Astrocyte (in vitro differentiated cells and primary cell): ENCODE data around the gene PER2.

Experiments used
- EZH2 ChIP-seq: IDR thresholded peaks from 2 replicates; pipeline ENCODE4 v1.6.1; 2012; ENCODE audit warnings: mild to moderate bottlenecking, low read length, inconsistent platforms; ENCODE audit not compliant: insufficient read depth
- TF ChIP-seq, protein P1 (sequence below): IDR thresholded peaks from 2 replicates; pipeline ENCODE4 v1.5.1; 2011; ENCODE audit warnings: low read depth, mild to moderate bottlenecking, inconsistent platforms, low read length, moderate library complexity; ENCODE audit not compliant: insufficient read depth

DNA sequence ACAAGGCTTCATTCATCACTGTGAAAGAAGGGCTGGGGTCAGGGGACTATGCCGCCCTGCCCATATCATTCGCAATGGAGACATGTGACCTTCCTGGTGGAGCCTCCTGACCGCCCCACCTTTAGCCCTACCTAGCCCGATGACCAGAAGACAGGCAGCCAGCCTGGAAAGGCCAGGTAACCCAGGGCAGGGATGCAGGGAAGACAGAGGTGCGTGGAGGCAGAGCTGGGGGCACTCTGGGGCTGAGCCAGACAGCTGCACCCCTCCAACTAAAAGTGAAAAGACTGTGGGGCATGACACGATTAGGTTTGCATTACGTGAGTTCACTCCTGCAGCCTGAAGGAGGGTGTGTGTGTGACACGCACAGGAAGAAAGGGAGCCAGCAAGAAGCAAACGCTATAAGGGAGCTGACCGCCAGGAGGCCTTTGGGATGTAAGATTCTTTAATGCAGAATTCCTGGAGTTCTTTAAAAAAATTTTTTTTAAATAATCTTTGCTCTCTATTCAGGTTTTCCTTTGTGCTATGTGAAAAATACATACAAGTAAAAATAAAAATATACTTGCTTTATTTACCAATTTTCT is 44.8 kb downstream of the PER2 start:
- no peak for TF ChIP-seq EZH2
- TF ChIP-seq, protein P1, sequence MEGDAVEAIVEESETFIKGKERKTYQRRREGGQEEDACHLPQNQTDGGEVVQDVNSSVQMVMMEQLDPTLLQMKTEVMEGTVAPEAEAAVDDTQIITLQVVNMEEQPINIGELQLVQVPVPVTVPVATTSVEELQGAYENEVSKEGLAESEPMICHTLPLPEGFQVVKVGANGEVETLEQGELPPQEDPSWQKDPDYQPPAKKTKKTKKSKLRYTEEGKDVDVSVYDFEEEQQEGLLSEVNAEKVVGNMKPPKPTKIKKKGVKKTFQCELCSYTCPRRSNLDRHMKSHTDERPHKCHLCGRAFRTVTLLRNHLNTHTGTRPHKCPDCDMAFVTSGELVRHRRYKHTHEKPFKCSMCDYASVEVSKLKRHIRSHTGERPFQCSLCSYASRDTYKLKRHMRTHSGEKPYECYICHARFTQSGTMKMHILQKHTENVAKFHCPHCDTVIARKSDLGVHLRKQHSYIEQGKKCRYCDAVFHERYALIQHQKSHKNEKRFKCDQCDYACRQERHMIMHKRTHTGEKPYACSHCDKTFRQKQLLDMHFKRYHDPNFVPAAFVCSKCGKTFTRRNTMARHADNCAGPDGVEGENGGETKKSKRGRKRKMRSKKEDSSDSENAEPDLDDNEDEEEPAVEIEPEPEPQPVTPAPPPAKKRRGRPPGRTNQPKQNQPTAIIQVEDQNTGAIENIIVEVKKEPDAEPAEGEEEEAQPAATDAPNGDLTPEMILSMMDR = peak; percentile 2
